ENCODE data around the gene C19orf47.
A peak's percentile ranks its signal among the peaks of the same experiment; 100 is the strongest.

The C19orf47 gene

GRCh38 chr19:40305403-40305802 is 42.8 kb downstream of the C19orf47 start:
- DNase-seq (ENCODE audit: low read depth, low spot score): peak; percentile 91
- no peak overlapping the region for H3K4me3 ChIP-seq (ENCODE audit: low read depth, low read length)
- TF ChIP-seq CTCF (IDR thresholded peaks at IDR 0.05; ENCODE audit: low read depth, low read length): peak; percentile 67
- in situ Hi-C loops (cut with HindIII; ENCODE audit: low sequenced_read_pairs): no loop called here

- no peak for DNase-seq (ENCODE audit: low read depth, low spot score)
- no peak overlapping the region for H3K4me3 ChIP-seq (ENCODE audit: low read depth, low read length)
- in situ Hi-C loops (cut with HindIII; ENCODE audit: low sequenced_read_pairs): no loop called here
- TF ChIP-seq CTCF (IDR thresholded peaks at IDR 0.05; ENCODE audit: low read depth, low read length): no peak
Observed at GRCh38 chr19:40304306-40304705, 43.9 kb downstream of the C19orf47 start.

- H3K4me3 ChIP-seq (ENCODE audit: low read depth, low read length): no peak overlapping the region
- no peak for DNase-seq (ENCODE audit: low read depth, low spot score)
- no peak for TF ChIP-seq CTCF (IDR thresholded peaks at IDR 0.05; ENCODE audit: low read depth, low read length)
- in situ Hi-C loops (cut with HindIII; ENCODE audit: low sequenced_read_pairs): no loop called here
Observed at GRCh38 chr19:40303765-40304164, 44.4 kb downstream of the C19orf47 start.

GRCh38 chr19:40302224-40303011 is 45.8 kb downstream of the C19orf47 start:
- no peak for TF ChIP-seq CTCF (IDR thresholded peaks at IDR 0.05; ENCODE audit: low read depth, low read length)
- H3K4me3 ChIP-seq (ENCODE audit: low read depth, low read length): no peak overlapping the region
- DNase-seq (ENCODE audit: low read depth, low spot score): no peak
- in situ Hi-C loops (cut with HindIII; ENCODE audit: low sequenced_read_pairs): no loop called here

- no peak for TF ChIP-seq CTCF (IDR thresholded peaks at IDR 0.05; ENCODE audit: low read depth, low read length)
- DNase-seq (ENCODE audit: low read depth, low spot score): no peak
- in situ Hi-C loops (cut with HindIII; ENCODE audit: low sequenced_read_pairs): no loop called here
- no peak overlapping the region for H3K4me3 ChIP-seq (ENCODE audit: low read depth, low read length)
Observed at GRCh38 chr19:40300668-40301067, 47.5 kb downstream of the C19orf47 start.

- DNase-seq (ENCODE audit: low read depth, low spot score): no peak
- in situ Hi-C loops (cut with HindIII; ENCODE audit: low sequenced_read_pairs): no loop called here
- TF ChIP-seq CTCF (IDR thresholded peaks at IDR 0.05; ENCODE audit: low read depth, low read length): no peak
- H3K4me3 ChIP-seq (ENCODE audit: low read depth, low read length): no peak overlapping the region
Observed at GRCh38 chr19:40298026-40298425, 50.2 kb downstream of the C19orf47 start.
